Neural crest cell (in vitro differentiated cells): ENCODE data around the gene PRKCE. TPM values are rescaled to one million over a fixed set of nuclear protein-coding genes. Genes with fewer than 3 reads are reported as not detected.

Source experiments
- DNase-seq: peaks from one replicate; pipeline ENCODE4 v3.0.0; 2021; ENCODE audit warnings: low read depth, mixed read lengths, low spot score
- H3K27ac Mint-ChIP-seq: one replicate; pipeline ENCODE4 v1.8.0; 2021; ENCODE audit warnings: mild to moderate bottlenecking, mixed read lengths; ENCODE audit not compliant: unreplicated experiment
- H3K27me3 Mint-ChIP-seq: 2 replicates; pipeline ENCODE4 v1.8.0; 2021; ENCODE audit warnings: low read depth, mild to moderate bottlenecking, mixed read lengths
- H3K36me3 Mint-ChIP-seq: 2 replicates; pipeline ENCODE4 v1.8.0; 2021; ENCODE audit warnings: low read depth, mild to moderate bottlenecking, mixed read lengths
- H3K4me1 Mint-ChIP-seq: 2 replicates; pipeline ENCODE4 v1.8.0; 2021; ENCODE audit warnings: mixed read lengths
- H3K4me3 Mint-ChIP-seq: one replicate; pipeline ENCODE4 v1.8.0; 2021; ENCODE audit warnings: mild to moderate bottlenecking, mixed read lengths
- H3K9me3 Mint-ChIP-seq: 2 replicates; pipeline ENCODE4 v1.8.0; 2021; ENCODE audit warnings: mixed read lengths
- CTCF ChIP-seq: fragments of 200-600 bp; sonication (generic); conservative IDR thresholded peaks from 2 replicates; pipeline ENCODE4 v1.5.0; 2021; ENCODE audit warnings: antibody characterized with exemption, mild to moderate bottlenecking
- total RNA-seq: library from RNA; stranded (reverse); gene quantifications from 2 replicates; pipeline ENCODE4 v1.2.1, GENCODE V29; 2021

Gene PRKCE
- total RNA-seq, 1 donor from 2014 or later, result 15.6 TPM

GRCh38 chr2:45860136-45861121, 209.0 kb downstream of the PRKCE start:
- Mint-ChIP-seq H3K4me3 (peak overlapping the region; percentile 69), H3K4me1 (peaks cover 47% of the 10 kb centered on the region), H3K9me3 (no peaks in the 10 kb centered on the region), H3K27ac (peak overlapping the region; percentile 95), H3K36me3 (no peaks in the 10 kb centered on the region), H3K27me3 (no peaks in the 10 kb centered on the region)
- DNase-seq, result peak; percentile 36
- TF ChIP-seq CTCF, result no peak

GRCh38 chr2:45862843-45863242, 211.4 kb downstream of the PRKCE start:
- H3K27me3 Mint-ChIP-seq, result no peaks in the 10 kb centered on the region
- H3K4me1 Mint-ChIP-seq, result peaks cover 31% of the 10 kb centered on the region
- no peak overlapping the region for H3K4me3 Mint-ChIP-seq
- H3K27ac Mint-ChIP-seq, result no peak overlapping the region
- no peaks in the 10 kb centered on the region for H3K36me3 Mint-ChIP-seq
- TF ChIP-seq CTCF, result no peak
- DNase-seq, result no peak
- H3K9me3 Mint-ChIP-seq, result no peaks in the 10 kb centered on the region

GRCh38 chr2:45864121-45864520, 212.6 kb downstream of the PRKCE start:
- Mint-ChIP-seq H3K27ac (no peak overlapping the region), H3K36me3 (no peaks in the 10 kb centered on the region), H3K4me1 (peaks cover 31% of the 10 kb centered on the region), H3K4me3 (no peak overlapping the region), H3K27me3 (no peaks in the 10 kb centered on the region), H3K9me3 (no peaks in the 10 kb centered on the region)
- TF ChIP-seq CTCF, result no peak
- DNase-seq, result no peak

GRCh38 chr2:45867349-45867748, 215.9 kb downstream of the PRKCE start:
- H3K27me3 Mint-ChIP-seq, result no peaks in the 10 kb centered on the region
- TF ChIP-seq CTCF, result no peak
- H3K9me3 Mint-ChIP-seq, result no peaks in the 10 kb centered on the region
- no peak for DNase-seq
- no peak overlapping the region for H3K4me3 Mint-ChIP-seq
- no peak overlapping the region for H3K27ac Mint-ChIP-seq
- H3K4me1 Mint-ChIP-seq, result peaks cover 17% of the 10 kb centered on the region
- H3K36me3 Mint-ChIP-seq, result no peaks in the 10 kb centered on the region

- no peaks in the 10 kb centered on the region for H3K27me3 Mint-ChIP-seq
- H3K4me3 Mint-ChIP-seq, result no peak overlapping the region
- no peak for TF ChIP-seq CTCF
- DNase-seq, result no peak
- H3K4me1 Mint-ChIP-seq, result peaks cover 15% of the 10 kb centered on the region
- H3K27ac Mint-ChIP-seq, result no peak overlapping the region
- no peaks in the 10 kb centered on the region for H3K36me3 Mint-ChIP-seq
- H3K9me3 Mint-ChIP-seq, result no peaks in the 10 kb centered on the region
Observed at GRCh38 chr2:45867800-45868199, 216.3 kb downstream of the PRKCE start.
